Esophagus (tissue), 2 donors: ENCODE data around the gene MAGED4. TPM values are rescaled to one million over a fixed set of nuclear protein-coding genes. Genes with fewer than 3 reads are reported as not detected.
"Not testable (repeated sequence)": the region's sequence is repeated elsewhere in the genome, so short reads cannot be mapped to it uniquely, and the experiment has no call there.

ENCODE experiments used
- H3K27ac ChIP-seq, 2 donors: one replicate each; pipeline ENCODE4 v1.5.1; 2013; ENCODE audit warnings: low read depth in 2 of 2, mild to moderate bottlenecking in 2 of 2, inconsistent platforms in 1 of 2, low read length in 1 of 2, moderate library complexity in 1 of 2
- H3K27me3 ChIP-seq, 2 donors: one replicate each; pipeline ENCODE4 v1.6.1; 2013; ENCODE audit warnings: low read length in 2 of 2, control low read depth in 1 of 2, mild to moderate bottlenecking in 1 of 2; ENCODE audit not compliant: insufficient read depth in 2 of 2, control insufficient read depth in 1 of 2
- H3K36me3 ChIP-seq, 2 donors: one replicate each; pipeline ENCODE4 v1.6.1; 2013; ENCODE audit warnings: low read length in 1 of 2; ENCODE audit not compliant: control insufficient read depth in 2 of 2, insufficient read depth in 2 of 2
- H3K4me1 ChIP-seq, 2 donors: one replicate each; pipeline ENCODE4 v1.6.1; 2013; ENCODE audit warnings: low read length in 1 of 2; ENCODE audit not compliant: control insufficient read depth in 2 of 2, insufficient read depth in 2 of 2
- H3K4me3 ChIP-seq, 2 donors: one replicate each; pipeline ENCODE4 v1.5.1; 2013; ENCODE audit warnings: low read length in 2 of 2, mild to moderate bottlenecking in 2 of 2, low read depth in 1 of 2, moderate library complexity in 1 of 2
- H3K9me3 ChIP-seq, 2 donors: one replicate each; pipeline ENCODE4 v1.6.1; 2013; ENCODE audit warnings: mild to moderate bottlenecking in 2 of 2, low read depth in 1 of 2, low read length in 1 of 2, moderate library complexity in 1 of 2; ENCODE audit not compliant: control insufficient read depth in 2 of 2, insufficient read depth in 1 of 2
- WGBS, 2 donors: extraction: QIAGEN DNeasy Blood & Tissue Kit; methylation state at CpG; one replicate each; pipeline ENCODE4 v1.1.7; 2013; 5-methylcytosine and 5-hydroxymethylcytosine counted together
- polyA plus RNA-seq, 2 donors: library from polyadenylated mRNA; stranded (reverse); fragments of 200-250 nt; gene quantifications; one replicate each; pipeline ENCODE4 v1.2.3, GENCODE V29; 2013
- donor health status: healthy with polysubstance abuse.
- donor health status: Bipolar disorder and iron deficiency.

MAGED4 gene
- polyA plus RNA-seq = 1 to 10 TPM; 1.5 to 2.1 TPM

GRCh38 chrX:52184440-52185077, at the start of gene MAGED4:
MAGED4 (plus strand) TSS chrX:52184888; CDS start chrX:52185923, 1,035 bp downstream.
- not testable (repeated sequence) for H3K27ac ChIP-seq, H3K9me3 ChIP-seq, H3K27me3 ChIP-seq, H3K4me3 ChIP-seq, H3K4me1 ChIP-seq, H3K36me3 ChIP-seq
- no CpG with 5 or more reads among the region's 40 CpGs for WGBS, 2 donors

- Histone ChIP-seq H3K27ac (no peak overlapping the region), H3K4me3 (no peak overlapping the region), H3K4me1 (no peaks in the 10 kb centered on the region), H3K36me3 (no peaks in the 10 kb centered on the region), H3K9me3 (no peaks in the 10 kb centered on the region), H3K27me3 (no peaks in the 10 kb centered on the region)
- 92 to 94% methylated on average over 2 of the region's 2 CpGs for WGBS, 2 donors
Measured at GRCh38 chrX:52138830-52139544, 45.7 kb upstream of the MAGED4 start.

GRCh38 chrX:52139545-52139895, 45.2 kb upstream of the MAGED4 start:
- H3K4me1 ChIP-seq = no peaks in the 10 kb centered on the region
- H3K9me3 ChIP-seq = no peaks in the 10 kb centered on the region

GRCh38 chrX:52140020-52140419, 44.7 kb upstream of the MAGED4 start:
- no peak overlapping the region for H3K27ac ChIP-seq
- 60 to 82% methylated on average over 1 of the region's 1 CpG for WGBS, 2 donors
- no peak overlapping the region for H3K4me3 ChIP-seq
- H3K4me1 ChIP-seq = no peaks in the 10 kb centered on the region
- no peaks in the 10 kb centered on the region for H3K9me3 ChIP-seq
- no peaks in the 10 kb centered on the region for H3K36me3 ChIP-seq
- no peaks in the 10 kb centered on the region for H3K27me3 ChIP-seq

More at GRCh38 chrX:52139545-52139895, 45.2 kb upstream of the MAGED4 start:
- no peak overlapping the region for H3K4me3 ChIP-seq
- H3K27ac ChIP-seq = no peak overlapping the region
- H3K27me3 ChIP-seq = no peaks in the 10 kb centered on the region
- no peaks in the 10 kb centered on the region for H3K36me3 ChIP-seq

- H3K27me3 ChIP-seq, H3K36me3 ChIP-seq, H3K4me3 ChIP-seq, H3K27ac ChIP-seq, H3K9me3 ChIP-seq, H3K4me1 ChIP-seq: not testable (repeated sequence)
- WGBS, 2 donors = 61 to 86% methylated on average over 10 of the region's 10 CpGs
Measured at GRCh38 chrX:52150667-52151066, 34.0 kb upstream of the MAGED4 start.

- not testable (repeated sequence) for H3K4me3 ChIP-seq, H3K27ac ChIP-seq, H3K9me3 ChIP-seq, H3K4me1 ChIP-seq, H3K36me3 ChIP-seq, H3K27me3 ChIP-seq
- WGBS, 2 donors = 52 to 77% methylated on average over 8 of the region's 8 CpGs
Measured at GRCh38 chrX:52160140-52160539, 24.5 kb upstream of the MAGED4 start.

- H3K27ac ChIP-seq = no peak overlapping the region
- H3K4me3 ChIP-seq = no peak overlapping the region
- no peaks in the 10 kb centered on the region for H3K27me3 ChIP-seq
- no peaks in the 10 kb centered on the region for H3K4me1 ChIP-seq
- H3K9me3 ChIP-seq = peaks cover 0 to 5% of the 10 kb centered on the region in 2 donors
- H3K36me3 ChIP-seq = no peaks in the 10 kb centered on the region
Measured at GRCh38 chrX:52166840-52167239, 17.8 kb upstream of the MAGED4 start.

- not testable (repeated sequence) for H3K4me3 ChIP-seq, H3K9me3 ChIP-seq, H3K36me3 ChIP-seq, H3K4me1 ChIP-seq, H3K27me3 ChIP-seq, H3K27ac ChIP-seq
- 64 to 81% methylated on average over 10 of the region's 10 CpGs for WGBS, 2 donors
Measured at GRCh38 chrX:52171055-52171454, 13.6 kb upstream of the MAGED4 start.

GRCh38 chrX:52185078-52185453, 378 bp downstream of the MAGED4 start:
- not testable (repeated sequence) for H3K4me3 ChIP-seq, H3K27ac ChIP-seq, H3K36me3 ChIP-seq, H3K27me3 ChIP-seq, H3K4me1 ChIP-seq, H3K9me3 ChIP-seq
- no CpG with 5 or more reads among the region's 18 CpGs for WGBS, 2 donors

- not testable (repeated sequence) for H3K4me1 ChIP-seq, H3K9me3 ChIP-seq, H3K27me3 ChIP-seq, H3K4me3 ChIP-seq, H3K27ac ChIP-seq, H3K36me3 ChIP-seq
- WGBS, 2 donors = no CpG with 5 or more reads among the region's 6 CpGs
Measured at GRCh38 chrX:52211405-52211804, 26.7 kb downstream of the MAGED4 start.
